NCI-H1436 treated with DMSO at 0.1 percent for 48 hours (cell line): Measurements from ENCODE around the gene DHCR7.

Experiments used
- DNase-seq: peaks from one replicate; lab custom pipeline; 2025; lab: John Stamatoyannopoulos, UW

Gene DHCR7

DNA sequence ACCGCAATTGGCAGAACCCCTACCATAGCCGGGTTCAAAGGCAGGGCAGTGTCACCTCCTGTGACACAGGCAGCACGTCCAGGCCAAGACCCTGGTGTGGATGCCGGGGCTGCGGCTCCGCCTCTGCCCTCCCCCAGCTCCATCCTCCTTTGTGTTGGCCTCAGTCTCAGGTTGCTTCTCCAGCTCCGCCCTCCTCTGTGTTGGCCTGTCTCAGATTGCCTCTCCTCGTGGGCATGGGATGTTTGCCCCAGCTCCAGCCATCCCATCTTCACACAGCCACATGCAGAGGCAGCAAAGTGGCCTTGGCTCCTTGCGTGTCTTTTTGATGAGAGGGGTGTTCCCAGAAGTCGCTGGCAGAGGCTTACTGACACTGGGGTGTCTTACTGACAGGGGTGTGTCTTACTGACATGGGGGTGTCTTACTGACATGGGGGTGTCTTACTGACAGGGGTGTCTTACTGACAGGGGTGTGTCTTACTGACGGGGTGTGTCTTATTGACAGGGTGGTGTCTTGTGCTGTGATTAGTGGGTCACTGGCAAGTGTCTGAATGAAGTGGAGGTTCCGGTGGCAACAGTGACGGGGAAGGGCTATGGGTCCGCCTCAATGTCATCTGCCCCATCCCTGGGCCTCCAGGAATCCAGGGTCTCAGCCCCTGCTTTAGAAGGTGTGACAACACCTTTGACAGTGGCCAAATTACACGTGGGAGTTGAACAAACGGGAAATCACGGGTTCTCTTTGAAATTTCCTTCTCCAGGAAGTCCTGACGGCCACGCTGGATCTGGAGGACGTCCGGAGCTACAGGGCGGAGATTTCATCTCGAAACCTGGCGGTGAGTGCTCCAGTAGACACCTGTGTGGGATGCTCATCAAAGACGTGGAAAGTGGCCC lies 29.7 kb upstream of the DHCR7 start:
- DNase-seq = no peak

DNA sequence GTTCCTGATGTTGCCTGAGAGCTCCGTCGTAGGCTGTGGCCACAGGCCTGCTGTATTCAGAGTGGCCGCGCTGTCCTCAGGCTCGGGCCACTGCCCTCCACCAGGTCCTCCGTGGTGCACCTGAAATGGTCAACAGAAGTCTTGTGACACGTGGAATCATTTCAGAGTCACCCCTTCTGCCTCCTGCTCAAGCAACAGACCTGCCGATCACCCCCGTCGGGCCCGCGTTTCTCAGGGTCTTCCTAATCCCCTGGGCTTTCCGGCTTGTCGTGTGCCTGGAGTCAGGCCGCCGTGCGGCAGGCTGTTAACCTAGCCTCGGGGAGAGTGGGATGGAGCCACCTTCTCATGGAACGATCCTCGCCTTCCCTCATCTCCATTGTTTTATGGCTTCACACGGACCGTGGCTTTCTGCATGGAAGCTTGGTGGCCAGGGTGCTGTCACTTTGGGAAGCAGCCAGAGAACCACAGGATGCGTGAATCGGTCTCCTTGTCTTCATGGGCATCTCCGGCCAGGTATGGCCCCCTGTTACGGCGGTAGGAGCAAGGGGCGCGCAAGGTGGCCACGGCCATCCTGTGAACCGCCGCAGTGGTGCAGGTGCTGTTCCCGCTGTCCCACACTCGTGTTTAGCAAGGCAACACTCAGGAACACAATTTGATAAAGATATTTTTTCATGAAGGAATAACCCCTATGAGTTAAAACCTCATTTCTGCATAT lies 28.9 kb upstream of the DHCR7 start:
- no peak for DNase-seq

DNA sequence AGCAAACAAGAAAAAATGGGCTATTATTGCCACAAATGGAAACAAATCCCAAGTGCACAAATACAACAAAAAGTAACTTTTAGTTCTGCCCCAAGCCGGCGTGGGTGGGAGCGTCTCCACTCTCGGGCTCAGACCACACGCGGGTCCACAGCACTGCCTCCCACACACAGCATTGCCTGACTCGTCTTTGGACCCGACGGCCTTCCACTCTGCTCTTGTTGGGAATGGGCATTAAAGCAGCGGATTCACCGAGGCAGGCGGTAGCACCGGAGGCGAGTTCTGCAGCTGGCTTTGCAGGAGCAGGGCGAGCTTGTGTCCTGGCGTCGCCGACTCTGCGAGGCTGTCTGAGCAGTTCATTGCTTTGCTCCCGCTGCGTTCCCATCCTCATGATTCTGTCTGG lies 27.8 kb upstream of the DHCR7 start:
- no peak for DNase-seq

GRCh38 chr11:71474771-71475483 lies 26.7 kb upstream of the DHCR7 start:
- no peak for DNase-seq

DNA sequence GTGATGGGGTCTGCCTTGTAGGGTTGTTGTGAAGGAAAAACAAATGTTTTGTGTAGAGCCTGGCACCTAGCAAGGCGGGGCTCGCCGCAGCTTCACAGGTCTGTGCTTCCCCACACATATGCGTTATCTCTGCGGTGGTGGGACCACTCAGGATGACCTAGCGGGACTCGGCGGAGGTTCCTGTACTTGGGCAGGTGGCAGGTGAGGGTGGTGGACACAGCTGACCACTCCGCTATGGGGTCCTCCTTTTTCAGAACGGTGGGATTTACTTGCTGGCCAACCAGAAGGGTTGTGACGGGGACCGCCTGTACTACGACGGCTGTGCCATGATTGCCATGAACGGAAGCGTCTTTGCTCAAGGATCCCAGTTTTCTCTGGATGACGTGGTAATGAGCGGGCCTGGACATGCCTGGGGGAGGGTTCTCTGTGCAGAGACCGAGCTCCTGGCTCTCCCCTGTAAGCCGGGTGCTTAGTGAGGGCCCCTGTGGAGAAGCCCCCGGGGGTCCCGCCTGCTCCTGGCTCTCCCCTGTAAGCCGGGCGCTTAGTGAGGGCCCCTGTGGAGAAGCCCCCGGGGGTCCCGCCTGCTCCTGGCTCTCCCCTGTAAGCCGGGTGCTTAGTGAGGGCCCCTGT lies 26.1 kb upstream of the DHCR7 start:
- no peak for DNase-seq

- no peak for DNase-seq
Observed at GRCh38 chr11:71473793-71474080, 25.5 kb upstream of the DHCR7 start.

DNA sequence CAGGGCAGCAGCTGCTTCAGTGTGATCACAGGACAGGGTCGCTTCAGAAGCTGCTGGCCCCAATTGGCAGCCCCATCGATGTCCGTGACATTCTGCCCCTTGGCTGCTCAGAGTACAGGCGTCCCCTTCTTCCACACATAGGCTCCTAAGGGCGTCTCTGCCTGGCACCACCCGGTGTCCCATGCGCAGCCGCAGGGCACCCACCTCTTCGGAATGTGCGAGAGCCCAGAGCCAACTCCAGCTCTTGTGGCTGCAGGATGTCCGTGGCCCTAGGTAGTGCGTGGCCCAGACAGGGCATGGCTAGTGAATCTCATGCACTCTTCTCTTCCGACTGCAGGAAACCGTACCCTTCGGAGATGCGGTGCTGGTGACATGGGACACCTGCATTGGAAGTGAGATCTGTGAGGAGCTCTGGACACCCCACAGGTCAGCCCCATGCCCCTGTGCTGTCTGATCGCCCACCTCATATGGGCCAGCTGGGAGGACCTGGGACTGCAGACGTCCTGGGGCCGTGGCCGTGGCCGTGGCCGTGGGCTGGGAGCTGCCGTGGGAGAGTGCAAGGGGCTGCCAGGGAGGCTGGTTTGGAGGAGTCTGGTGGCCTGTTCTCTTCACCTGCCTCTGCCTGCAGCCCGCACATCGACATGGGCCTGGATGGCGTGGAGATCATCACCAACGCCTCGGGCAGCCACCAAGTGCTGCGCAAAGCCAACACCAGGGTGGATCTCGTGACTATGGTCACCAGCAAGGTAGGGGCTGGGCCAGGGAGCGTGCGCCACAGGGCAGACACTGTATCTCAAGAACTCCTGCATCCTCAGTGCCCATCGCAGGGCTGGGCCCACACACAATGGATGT lies 25.0 kb upstream of the DHCR7 start:
- DNase-seq = no peak

DNA sequence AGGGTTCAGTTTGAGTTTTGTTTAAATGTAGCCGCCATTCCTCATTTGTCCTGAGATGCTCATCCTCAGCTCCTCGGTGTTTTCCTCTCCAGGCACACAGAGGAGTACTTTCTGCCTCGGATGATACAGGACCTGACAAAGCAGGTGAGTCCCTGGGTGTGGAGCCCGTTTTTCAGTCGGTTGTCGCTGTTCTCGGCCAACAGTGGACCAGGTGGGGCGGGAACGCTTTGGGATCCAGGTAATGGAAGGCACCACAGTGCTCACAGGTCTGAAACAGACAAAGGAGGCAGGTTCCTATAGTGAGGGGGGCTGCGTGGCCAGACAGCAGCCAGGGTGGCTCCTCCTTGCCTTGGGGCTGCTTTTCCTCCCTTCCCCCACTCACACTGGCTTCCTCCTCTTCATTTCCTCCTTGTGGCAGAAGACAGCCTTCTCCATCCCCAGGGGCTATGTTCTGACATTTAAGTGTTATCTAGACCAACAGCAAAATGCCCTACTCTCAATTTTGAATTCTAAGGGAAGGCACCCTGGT lies 24.2 kb upstream of the DHCR7 start:
- no peak for DNase-seq

- DNase-seq = no peak
Observed at GRCh38 chr11:71470946-71471345, 22.8 kb upstream of the DHCR7 start.

DNA sequence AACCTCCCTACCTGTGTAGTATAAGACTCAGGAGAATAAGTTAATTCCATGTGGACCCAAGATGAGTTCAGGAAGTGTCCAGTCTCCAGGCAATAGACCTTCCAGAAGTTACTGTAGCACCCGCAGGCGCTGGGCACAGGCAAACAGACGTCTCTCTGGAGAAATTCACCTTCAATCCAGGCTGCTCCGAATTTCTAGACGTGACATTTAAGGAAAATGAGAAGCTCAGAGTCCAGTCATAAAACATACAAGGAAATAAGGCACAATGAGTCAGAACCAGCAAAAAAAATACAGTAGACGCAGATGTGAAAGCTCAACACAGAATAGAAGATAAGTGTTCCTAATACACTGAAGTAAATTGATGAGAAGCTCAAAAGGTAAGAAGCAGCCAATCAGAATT lies 19.0 kb upstream of the DHCR7 start:
- DNase-seq = no peak

DNA sequence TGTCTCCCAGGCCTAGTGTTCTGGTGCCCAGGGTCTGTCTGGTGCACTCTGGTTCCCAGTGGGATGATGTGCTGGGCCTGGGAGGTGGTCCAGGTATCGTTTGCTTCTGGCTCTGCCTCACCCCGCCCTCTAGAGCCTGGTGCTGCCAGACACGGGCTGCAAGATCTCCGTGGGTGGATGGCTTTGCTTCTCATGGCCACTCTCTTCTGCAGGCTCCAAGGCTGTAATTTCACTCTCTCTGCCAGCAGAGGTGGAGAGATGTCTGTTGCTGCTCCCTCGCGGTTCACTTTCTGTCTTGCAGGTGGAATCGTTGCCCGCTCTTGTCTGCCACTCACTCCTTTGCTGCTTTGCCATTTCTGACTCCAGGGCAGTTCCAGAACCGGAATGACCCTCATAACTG lies 18.2 kb upstream of the DHCR7 start:
- DNase-seq = no peak

- DNase-seq = no peak
Observed at GRCh38 chr11:71465054-71465453, 16.9 kb upstream of the DHCR7 start.

- DNase-seq = no peak
Observed at GRCh38 chr11:71463331-71464211, 15.4 kb upstream of the DHCR7 start.

GRCh38 chr11:71462726-71463125 lies 14.5 kb upstream of the DHCR7 start:
- DNase-seq = no peak

GRCh38 chr11:71461696-71462095 lies 13.5 kb upstream of the DHCR7 start:
- no peak for DNase-seq

DNA sequence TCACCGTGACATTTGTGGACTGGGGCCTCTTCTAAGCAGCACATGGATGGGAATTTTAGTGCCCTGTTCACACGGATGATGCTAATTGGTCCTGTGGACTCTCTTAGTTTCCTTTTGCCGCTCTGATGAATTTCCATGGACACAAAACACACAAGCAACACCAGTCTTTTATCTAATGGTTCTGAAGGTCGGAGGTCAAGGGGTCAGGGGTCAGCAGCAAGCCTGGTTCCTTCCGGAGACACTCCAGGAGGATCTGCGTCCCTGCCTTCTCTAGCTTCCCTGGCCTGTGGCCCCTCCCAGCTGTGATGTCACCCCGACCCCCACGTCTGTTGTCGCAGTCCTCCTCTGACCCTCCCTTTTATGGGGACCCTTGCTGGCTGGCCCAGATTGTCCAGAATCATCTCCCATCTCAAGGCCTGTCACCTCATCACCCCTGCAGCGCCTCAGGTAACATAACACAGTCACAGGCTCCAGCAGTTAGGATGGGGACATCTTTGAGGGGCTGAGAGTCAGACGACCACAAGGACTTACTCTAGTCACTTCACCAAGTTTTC lies 11.7 kb upstream of the DHCR7 start:
- no peak for DNase-seq

- no peak for DNase-seq
Observed at GRCh38 chr11:71459076-71459766, 11.0 kb upstream of the DHCR7 start.

DNA sequence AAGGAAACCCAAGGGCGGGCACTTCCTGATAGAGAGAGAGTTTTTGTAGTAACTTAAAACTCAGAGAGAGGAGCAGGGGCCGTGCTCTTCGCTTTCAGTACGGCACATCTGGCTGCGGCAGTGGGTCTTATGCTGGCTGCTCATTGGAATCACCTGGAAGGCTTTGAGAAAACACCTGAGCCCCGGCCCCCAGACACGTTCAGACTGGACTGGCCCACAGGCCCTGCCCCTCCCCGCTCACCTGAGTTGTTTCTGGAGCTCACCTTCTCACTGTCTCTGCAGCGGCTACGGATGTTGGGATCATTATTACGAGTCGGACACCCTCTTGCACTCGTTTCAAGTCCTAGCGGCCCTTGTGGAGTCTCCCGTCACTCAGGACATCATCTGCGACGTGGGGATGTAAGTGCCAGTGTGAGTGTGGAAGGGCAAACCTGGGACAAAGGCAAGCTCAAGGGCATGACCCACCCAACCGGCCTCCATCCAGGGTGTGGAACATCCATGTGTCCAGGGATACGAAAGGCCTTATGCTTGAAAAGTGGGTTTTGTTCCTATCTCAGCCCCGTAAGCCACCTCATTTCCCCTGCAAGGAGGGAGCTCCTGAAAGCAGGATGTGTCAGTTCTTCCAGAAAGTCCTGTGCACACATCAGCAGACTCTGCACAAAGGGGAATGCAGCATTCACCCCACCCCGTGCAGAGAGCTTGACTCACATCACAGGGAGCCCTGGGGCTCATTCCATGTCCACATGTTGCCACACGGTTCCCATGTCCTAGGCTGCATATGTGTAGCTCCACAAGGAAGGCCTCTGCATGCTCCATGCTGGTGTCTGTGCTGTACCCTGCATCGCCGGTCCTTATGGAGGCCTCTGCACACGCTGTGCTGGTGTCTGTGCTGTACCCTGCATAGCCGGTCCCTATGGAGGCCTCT lies 10.2 kb upstream of the DHCR7 start:
- DNase-seq = no peak
